H1 (cell line): ENCODE data around the gene PRRG2. TPM values are rescaled to one million over a fixed set of nuclear protein-coding genes. Genes with fewer than 3 reads are reported as not detected.

ENCODE experiments used
- CTCF ChIA-PET: fragments of 300-600 bp; sonication (Branson Sonifier 250); formaldehyde crosslinking; loops from one replicate; lab custom pipeline; 2021; ENCODE audit not compliant: partially characterized antibody; lab: Charles Lee
- POLR2A ChIA-PET: fragments of 300-600 bp; sonication (Branson Sonifier 250); formaldehyde crosslinking; loops from one replicate; lab custom pipeline; 2021; ENCODE audit warnings: inconsistent platforms; ENCODE audit not compliant: partially characterized antibody; lab: Charles Lee
- DNase-seq, 2 experiments: peaks; one replicate each; pipeline versions ENCODE4 v3.0.0 to v3.0.0-alpha.2; 2010 to 2022; ENCODE audit warnings: low spot score in 2 of 2, low read depth in 1 of 2, mixed read lengths in 1 of 2
- FAIRE-seq: peaks from 2 replicates; lab custom pipeline; 2011; peaks lifted over from hg19 to GRCh38; lab: Jason Lieb, UNC
- H2AFZ ChIP-seq: 2 replicates; pipeline ENCODE4 v1.8.1; 2012; ENCODE audit warnings: low read length, inconsistent platforms
- H2AK5ac ChIP-seq: 2 replicates; pipeline ENCODE4 v1.6.1; 2013; ENCODE audit warnings: low read depth, low read length
- H2BK120ac ChIP-seq: replicated peaks from 2 replicates; pipeline ENCODE3; 2013; ENCODE audit warnings: low read depth, low read length, inconsistent platforms
- H2BK12ac ChIP-seq: 2 replicates; pipeline ENCODE4 v1.6.1; 2013; ENCODE audit warnings: low read depth, low read length
- H2BK15ac ChIP-seq: 2 replicates; pipeline ENCODE4 v1.6.1; 2013; ENCODE audit warnings: low read length
- H2BK20ac ChIP-seq: 2 replicates; pipeline ENCODE4 v1.6.1; 2013; ENCODE audit warnings: low read length
- H2BK5ac ChIP-seq: 2 replicates; pipeline ENCODE4 v1.6.1; 2013; ENCODE audit warnings: low read depth, low read length
- H3K14ac ChIP-seq: 2 replicates; pipeline ENCODE4 v1.6.1; 2013; ENCODE audit warnings: inconsistent platforms; ENCODE audit not compliant: insufficient read length
- H3K18ac ChIP-seq: 2 replicates; pipeline ENCODE4 v1.6.1; 2013; ENCODE audit warnings: low read length; ENCODE audit errors: extremely low read depth
- H3K23ac ChIP-seq: 2 replicates; pipeline ENCODE4 v1.6.1; 2013; ENCODE audit warnings: inconsistent platforms; ENCODE audit not compliant: insufficient read length
- H3K23me2 ChIP-seq: 2 replicates; pipeline ENCODE4 v1.6.1; 2013; ENCODE audit warnings: low read depth, low read length
- H3K27ac ChIP-seq: 2 replicates; pipeline ENCODE4 v1.6.1; 2011; ENCODE audit warnings: low read depth, low read length, inconsistent platforms
- H3K27me3 ChIP-seq, 4 experiments: replicated peaks in 1 of 4; 1 replicate in 1 of 4; 2 replicates in 3 of 4; pipeline versions ENCODE4 v1.6.1 to v1.8.1; 2011 to 2013; ENCODE audit warnings: low read length in 3 of 4, mild to moderate bottlenecking in 3 of 4, inconsistent platforms in 2 of 4, mixed read lengths in 2 of 4, moderate library complexity in 1 of 4; ENCODE audit not compliant: control insufficient read depth in 3 of 4, insufficient read depth in 3 of 4; ENCODE audit errors: extremely low read depth in 1 of 4
- H3K36me3 ChIP-seq, 4 experiments: 2 replicates each; pipeline versions ENCODE4 v1.6.1 to v1.8.1; 2011 to 2013; ENCODE audit warnings: mild to moderate bottlenecking in 4 of 4, low read length in 3 of 4, moderate library complexity in 2 of 4, control low read depth in 1 of 4, inconsistent platforms in 1 of 4; ENCODE audit not compliant: insufficient read depth in 4 of 4, control insufficient read depth in 2 of 4
- H3K4ac ChIP-seq: replicated peaks from 2 replicates; pipeline ENCODE3; 2013; ENCODE audit warnings: low read length, low read depth, mixed read lengths, inconsistent platforms; ENCODE audit not compliant: insufficient read length
- H3K4me1 ChIP-seq, 4 experiments: replicated peaks in 1 of 4; 1 replicate in 1 of 4; 2 replicates in 3 of 4; pipeline versions ENCODE4 v1.6.1 to v1.8.1; 2011 to 2013; ENCODE audit warnings: low read length in 3 of 4, inconsistent platforms in 2 of 4, mixed read lengths in 1 of 4; ENCODE audit not compliant: insufficient read depth in 4 of 4, control insufficient read depth in 3 of 4
- H3K4me2 ChIP-seq, 2 experiments: 2 replicates each; pipeline versions ENCODE4 v1.6.1 to v1.8.1; 2011 to 2013; ENCODE audit warnings: low read depth in 2 of 2, low read length in 2 of 2, control low read depth in 1 of 2, inconsistent platforms in 1 of 2, mild to moderate bottlenecking in 1 of 2; ENCODE audit not compliant: insufficient read depth in 1 of 2
- H3K4me3 ChIP-seq, 4 experiments: fragments of 200-600, 300-600 bp in 1 of 4; sonication (generic), shearing (Covaris generic), sonication (Bioruptor Twin) in 1 of 4; 2 replicates each; pipeline versions ENCODE4 v1.5.1 to v1.8.1; 2011 to 2016; ENCODE audit warnings: low read length in 4 of 4, low read depth in 3 of 4, control low read depth in 2 of 4, inconsistent platforms in 2 of 4, mild to moderate bottlenecking in 2 of 4, mixed read lengths in 1 of 4, moderate library complexity in 1 of 4; ENCODE audit not compliant: insufficient read depth in 2 of 4; ENCODE audit errors: extremely low read depth in 1 of 4
- H3K56ac ChIP-seq: replicated peaks from 2 replicates; pipeline ENCODE3; 2013; ENCODE audit warnings: low read depth, mild to moderate bottlenecking, mixed read lengths, low read length, inconsistent platforms; ENCODE audit not compliant: insufficient read length
- H3K79me1 ChIP-seq: 2 replicates; pipeline ENCODE4 v1.6.1; 2013; ENCODE audit warnings: low read depth, low read length, control low read depth
- H3K79me2 ChIP-seq, 2 experiments: 2 replicates each; pipeline versions ENCODE4 v1.6.1 to v1.8.1; 2012 to 2013; ENCODE audit warnings: low read length in 2 of 2, mild to moderate bottlenecking in 2 of 2, inconsistent platforms in 1 of 2; ENCODE audit not compliant: insufficient read depth in 2 of 2, control insufficient read depth in 1 of 2
- H3K9ac ChIP-seq, 4 experiments: replicated peaks in 1 of 4; 1 replicate in 1 of 4; 2 replicates in 3 of 4; pipeline versions ENCODE4 v1.6.1 to v1.8.1; 2011 to 2013; ENCODE audit warnings: low read depth in 3 of 4, low read length in 3 of 4, control low read depth in 2 of 4, mild to moderate bottlenecking in 2 of 4, moderate library complexity in 2 of 4, inconsistent platforms in 1 of 4; ENCODE audit errors: extremely low read depth in 1 of 4
- H3K9me3 ChIP-seq, 2 experiments: 2 replicates each; pipeline versions ENCODE4 v1.6.1 to v1.8.1; 2012 to 2013; ENCODE audit warnings: mild to moderate bottlenecking in 2 of 2, moderate library complexity in 2 of 2, control low read depth in 1 of 2, inconsistent platforms in 1 of 2, low read depth in 1 of 2, low read length in 1 of 2, mixed read lengths in 1 of 2; ENCODE audit not compliant: insufficient read depth in 2 of 2
- H4K20me1 ChIP-seq, 2 experiments: replicated peaks in 1 of 2; 2 replicates each; pipeline versions ENCODE3 to v1.8.1; 2011 to 2013; ENCODE audit warnings: inconsistent platforms in 2 of 2, low read length in 2 of 2, mild to moderate bottlenecking in 1 of 2; ENCODE audit not compliant: insufficient read depth in 2 of 2, control insufficient read depth in 1 of 2
- H4K5ac ChIP-seq: 2 replicates; pipeline ENCODE4 v1.6.1; 2013; ENCODE audit warnings: low read length, low read depth, mixed read lengths, inconsistent platforms; ENCODE audit not compliant: insufficient read length
- H4K8ac ChIP-seq: 2 replicates; pipeline ENCODE4 v1.8.0; 2013; ENCODE audit warnings: mild to moderate bottlenecking, moderate library complexity, low read length, inconsistent platforms; ENCODE audit not compliant: insufficient read depth; ENCODE audit errors: extremely low read depth
- H4K91ac ChIP-seq: replicated peaks from 2 replicates; pipeline ENCODE3; 2013; ENCODE audit warnings: low read length, mixed read lengths, inconsistent platforms; ENCODE audit not compliant: insufficient read length
- CTCF ChIP-seq, 3 experiments: IDR thresholded peaks; 1 replicate in 2 of 3; 2 replicates in 1 of 3; pipeline versions ENCODE4 v1.5.1 to v1.6.1; 2011; ENCODE audit warnings: low read length in 3 of 3, mild to moderate bottlenecking in 3 of 3, inconsistent platforms in 2 of 3, low read depth in 1 of 3, moderate library complexity in 1 of 3; ENCODE audit not compliant: insufficient read depth in 1 of 3; ENCODE audit errors: control extremely low read depth in 1 of 3
- NRF1 ChIP-seq: IDR thresholded peaks from 2 replicates; pipeline ENCODE4 v1.6.1; 2011; ENCODE audit warnings: mild to moderate bottlenecking, low read depth, low read length, improper control_type of control experiment
- WGBS, 2 experiments: shearing (Covaris generic) in 1 of 2; methylation state at CpG; one replicate each; pipeline versions ENCODE4 v1.1.6 to v1.1.7; 2013 to 2015; ENCODE audit warnings: low lambda C conversion rate in 2 of 2, mixed read lengths in 2 of 2, inconsistent platforms in 1 of 2, low coverage in 1 of 2, missing lambda C conversion rate in 1 of 2; ENCODE audit not compliant: insufficient replicate concordance in 2 of 2, insufficient coverage in 1 of 2, insufficient read length in 1 of 2; ENCODE audit errors: extremely low coverage in 1 of 2, missing lambda C conversion rate in 1 of 2; 5-methylcytosine and 5-hydroxymethylcytosine counted together
- polyA plus RNA-seq, 7 experiments: library from polyadenylated mRNA; depleted of rRNA in 3 of 7; stranded (reverse) in 5 of 7; unstranded in 2 of 7; fragments of >200 nt in 5 of 7; fragments of 200-250 nt in 2 of 7; gene quantifications; 1 replicate in 5 of 7; 2 replicates in 1 of 7; 4 replicates in 1 of 7; pipeline versions ENCODE4 v1.2.1 to v1.2.3, GENCODE V29; 2011 to 2013; ENCODE audit warnings: missing spikeins in 2 of 7, mixed read lengths in 2 of 7
- total RNA-seq: library from RNA; stranded (reverse); fragmentation: NEBNext Ultra II Directional; extraction: Animal tissue kit (Norgen Biotek cat#: 25700); gene quantifications from 2 replicates; pipeline ENCODE4 v1.2.1, GENCODE V29; 2021

The PRRG2 gene
- total and polyA plus RNA-seq, 2 of the 8 experiments (the other 6 are each of a cell fraction or from before 2014, with no cell fraction given), result 4.1 to 5.6 TPM

DNA sequence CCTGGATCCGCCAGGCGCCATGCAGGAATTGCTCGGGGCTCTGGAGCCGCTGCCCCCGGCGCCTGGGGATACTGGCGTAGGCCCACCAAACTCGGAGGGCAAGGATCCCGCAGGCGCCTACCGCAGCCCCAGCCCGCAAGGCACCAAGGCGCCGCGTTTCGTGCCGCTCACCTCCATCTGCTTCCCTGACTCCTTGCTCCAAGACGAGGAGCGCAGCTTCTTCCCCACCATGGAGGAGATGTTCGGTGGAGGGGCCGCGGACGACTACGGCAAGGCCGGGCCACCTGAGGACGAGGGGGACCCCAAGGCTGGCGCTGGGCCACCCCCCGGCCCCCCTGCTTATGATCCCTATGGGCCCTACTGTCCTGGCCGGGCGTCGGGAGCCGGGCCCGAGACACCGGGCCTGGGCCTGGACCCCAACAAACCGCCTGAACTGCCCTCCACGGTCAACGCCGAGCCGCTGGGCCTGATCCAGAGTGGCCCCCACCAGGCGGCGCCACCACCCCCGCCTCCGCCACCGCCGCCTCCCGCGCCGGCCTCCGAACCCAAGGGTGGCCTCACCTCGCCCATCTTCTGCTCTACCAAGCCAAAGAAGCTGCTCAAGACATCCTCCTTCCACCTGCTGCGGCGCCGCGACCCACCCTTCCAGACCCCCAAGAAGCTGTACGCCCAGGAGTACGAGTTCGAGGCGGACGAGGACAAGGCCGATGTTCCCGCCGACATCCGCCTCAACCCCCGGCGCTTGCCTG, 16.0 kb downstream of the PRRG2 start:
- Histone ChIP-seq H3K9ac (no peak overlapping the region), H2BK20ac (no peak overlapping the region), H4K5ac (no peak overlapping the region), H3K4me1 (peaks cover 0 to 5% (median 4%) of the 10 kb centered on the region in 4 experiments; a peak in 4 of 7 replicates), H4K8ac (peak overlapping the region; percentile 31), H2AFZ (no peak overlapping the region), H3K79me1 (peaks cover 8% of the 10 kb centered on the region), H2BK15ac (no peak overlapping the region), H2AK5ac (no peak overlapping the region), H3K36me3 (peaks cover 22 to 77% (median 56%) of the 10 kb centered on the region in 4 experiments), H3K27me3 (no peaks in the 10 kb centered on the region), H3K23ac (no peak overlapping the region), H3K79me2 (peaks cover 5 to 54% of the 10 kb centered on the region in 2 experiments; a peak in 3 of 4 replicates), H3K56ac (no peak overlapping the region), H3K27ac (no peak overlapping the region), H3K9me3 (no peaks in the 10 kb centered on the region), H3K4me3 (no peak overlapping the region)
- POLR2A ChIA-PET, result interaction anchor here (0.7 to 37.8 kb wide), 6 partner anchors 14 to 101 kb away, joined by 3 to 840 read pairs (median 4); partner anchors contain the start of genes BCL2L12, IRF3, RPS11 and RRAS
- TF ChIP-seq NRF1 (no peak), CTCF (IDR thresholded peaks at IDR 0.05; ENCODE audit: control extremely low read depth in 1 of 3, insufficient read depth in 1 of 3, low read depth in 1 of 3, low read length in 3 of 3) (peak in 2 of 3 experiments; percentile 8 to 38; a peak in 3 of 4 replicates)
- TF ChIP-seq, all 59 proteins: peak for 1
- FAIRE-seq (no peak), DNase-seq (no peak)
- no peak overlapping the region for H3K4me2 ChIP-seq
- no peak overlapping the region for H3K14ac ChIP-seq
- H3K4ac ChIP-seq, result no peak overlapping the region
- H3K23me2 ChIP-seq, result peaks cover 9% of the 10 kb centered on the region
- 97% methylated on average over 32 of the region's 65 CpGs; no CpG with 5 or more reads in 1 of the 2 experiments for WGBS, 2 experiments
- no peak overlapping the region for H2BK12ac ChIP-seq
- H2BK120ac ChIP-seq, result no peak overlapping the region
- no peak overlapping the region for H4K91ac ChIP-seq
- peaks cover 6 to 15% of the 10 kb centered on the region in 2 experiments for H4K20me1 ChIP-seq
- CTCF ChIA-PET, result interaction anchor here (1.0 to 2.0 kb wide), 6 partner anchors 12 to 76 kb away, joined by 3 to 6 read pairs (median 4); partner anchors contain the start of gene NOSIP
- H2BK5ac ChIP-seq, result no peak overlapping the region
- H3K18ac ChIP-seq, result no peak overlapping the region
